Suppressor macrophage (primary cell): ENCODE data around the gene ITPR2.
A peak's percentile ranks its signal among the peaks of the same experiment; 100 is the strongest.
"Not testable (repeated sequence)": the region's sequence is repeated elsewhere in the genome, so short reads cannot be mapped to it uniquely, and the experiment has no call there.

Experiments
- DNase-seq, 4 experiments: peaks; one replicate each; pipeline ENCODE4 v3.0.0-alpha.2; 2020 to 2022

Gene ITPR2

DNA sequence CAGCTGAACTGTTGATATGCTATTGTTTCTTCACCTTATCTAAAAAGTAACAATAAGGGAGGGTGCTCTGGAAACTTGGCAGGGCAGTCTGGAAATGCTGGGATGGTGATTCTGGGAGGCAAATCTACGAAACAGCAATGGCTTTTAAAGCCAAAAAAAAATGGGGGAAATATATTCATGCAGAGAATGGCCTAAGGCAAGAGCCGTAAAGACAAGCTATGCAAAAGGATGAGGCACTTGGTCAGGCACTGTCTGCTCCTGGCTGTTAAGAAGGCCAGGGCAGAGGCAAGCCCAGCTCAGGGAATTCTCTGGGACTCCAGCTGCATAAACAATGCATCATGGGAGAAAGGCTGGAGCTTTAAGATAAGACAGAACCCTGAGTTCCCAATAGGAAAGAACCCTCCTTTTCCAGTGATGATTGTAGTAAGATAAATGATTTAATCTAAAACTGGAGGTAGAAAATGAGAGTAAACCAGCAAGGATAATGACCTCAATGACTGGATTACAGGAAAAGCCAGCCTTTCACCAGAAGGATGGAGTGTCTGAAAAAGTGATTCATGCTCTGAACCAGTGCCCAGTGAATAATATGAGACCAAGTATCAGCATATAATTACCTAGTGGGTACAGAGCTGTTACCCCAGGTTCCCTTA lies 46.0 kb downstream of the ITPR2 start:
- no peak for DNase-seq

- no peak for DNase-seq
Observed at GRCh38 chr12:26786491-26786864, 46.5 kb downstream of the ITPR2 start.

DNA sequence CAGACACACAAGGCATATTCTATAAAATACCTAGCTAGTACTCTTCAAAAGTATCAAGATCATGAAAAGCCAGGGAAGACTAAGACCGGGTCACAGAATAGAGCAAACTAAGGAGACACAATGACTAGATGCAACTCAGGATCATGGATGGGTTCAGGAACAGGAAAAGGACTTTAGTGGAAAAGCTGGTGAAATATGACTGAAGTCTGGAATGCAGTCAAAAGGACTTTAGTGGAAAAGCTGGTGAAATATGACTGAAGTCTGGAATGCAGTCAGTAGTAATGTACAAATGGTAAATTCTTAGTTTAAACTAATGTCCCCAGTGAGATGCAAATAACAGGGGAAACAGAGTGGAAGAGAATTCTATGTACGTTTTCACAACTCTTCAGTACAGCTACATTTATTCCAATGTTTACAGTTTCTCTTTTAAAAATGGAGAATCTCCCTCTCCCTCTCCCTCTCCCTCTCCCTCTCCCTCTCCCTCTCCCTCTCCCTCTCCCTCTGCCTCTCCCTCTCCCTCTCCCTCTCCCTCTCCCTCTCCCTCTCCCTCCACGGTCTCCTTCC lies 49.1 kb downstream of the ITPR2 start:
- not testable (repeated sequence) for DNase-seq

- DNase-seq, result peak in 3 of 4 experiments; percentile 13 to 37 (median 32)
Observed at GRCh38 chr12:26783131-26783526, 49.9 kb downstream of the ITPR2 start.

DNA sequence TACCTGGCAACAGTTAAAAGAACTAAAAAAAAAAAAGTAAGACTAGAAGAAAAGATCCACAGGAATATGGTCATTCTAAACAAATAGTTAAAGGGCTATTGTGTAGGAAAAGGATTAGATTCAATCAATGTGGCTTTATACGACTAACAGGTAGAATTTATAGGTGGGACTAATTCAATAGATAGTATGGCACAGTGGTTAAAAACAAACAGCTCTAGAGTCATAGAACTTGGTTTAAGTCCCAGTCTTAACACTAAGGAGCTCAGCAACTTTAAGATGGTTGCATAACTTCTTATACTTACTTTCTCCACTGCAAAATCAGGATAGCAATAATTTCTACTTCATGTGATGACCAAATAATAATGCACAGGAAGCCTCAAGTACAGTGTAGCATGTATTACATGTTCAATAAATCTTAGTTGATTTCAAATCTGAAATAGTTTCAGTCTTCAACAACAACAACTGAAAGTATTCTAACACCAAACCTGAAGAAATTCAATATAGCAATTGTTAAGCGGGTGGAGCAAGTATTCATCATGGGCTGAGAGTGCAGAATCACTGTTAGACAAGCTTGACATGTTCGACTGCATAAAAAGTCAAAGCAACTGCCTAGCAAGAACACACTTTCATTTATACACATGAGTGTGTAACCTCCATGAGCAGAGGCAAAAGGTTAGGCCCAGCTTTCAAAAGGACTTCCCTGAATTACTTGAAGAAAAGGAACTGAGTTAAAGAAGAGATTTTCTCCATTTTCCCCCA lies 50.4 kb downstream of the ITPR2 start:
- DNase-seq, result peak in 1 of 4 experiments; percentile 20

GRCh38 chr12:26780656-26781055 lies 52.3 kb downstream of the ITPR2 start:
- DNase-seq, result not testable (repeated sequence)

GRCh38 chr12:26778173-26778775 lies 54.7 kb downstream of the ITPR2 start:
- DNase-seq, result not testable (repeated sequence)

DNA sequence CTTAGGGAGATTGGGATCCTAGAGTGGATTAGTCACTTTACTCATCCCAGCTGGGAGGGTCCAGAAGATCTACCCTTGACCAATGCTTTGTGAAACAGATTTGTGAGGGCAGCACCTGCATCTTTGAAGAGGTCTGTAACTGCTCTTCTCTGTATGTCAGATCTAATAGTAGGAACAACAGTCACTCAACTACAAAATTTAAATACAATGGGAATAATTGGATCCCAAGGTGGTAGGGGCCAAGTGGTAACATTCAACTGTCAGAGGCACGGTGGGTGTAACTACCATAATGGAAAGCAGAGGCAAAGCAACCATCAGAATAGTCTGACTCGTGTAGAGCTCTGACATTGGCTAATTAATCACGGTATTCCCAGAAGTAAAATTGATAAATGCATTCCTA lies 55.8 kb downstream of the ITPR2 start:
- no peak for DNase-seq

GRCh38 chr12:26775991-26776390 lies 57.0 kb downstream of the ITPR2 start:
- DNase-seq, result not testable (repeated sequence)

DNA sequence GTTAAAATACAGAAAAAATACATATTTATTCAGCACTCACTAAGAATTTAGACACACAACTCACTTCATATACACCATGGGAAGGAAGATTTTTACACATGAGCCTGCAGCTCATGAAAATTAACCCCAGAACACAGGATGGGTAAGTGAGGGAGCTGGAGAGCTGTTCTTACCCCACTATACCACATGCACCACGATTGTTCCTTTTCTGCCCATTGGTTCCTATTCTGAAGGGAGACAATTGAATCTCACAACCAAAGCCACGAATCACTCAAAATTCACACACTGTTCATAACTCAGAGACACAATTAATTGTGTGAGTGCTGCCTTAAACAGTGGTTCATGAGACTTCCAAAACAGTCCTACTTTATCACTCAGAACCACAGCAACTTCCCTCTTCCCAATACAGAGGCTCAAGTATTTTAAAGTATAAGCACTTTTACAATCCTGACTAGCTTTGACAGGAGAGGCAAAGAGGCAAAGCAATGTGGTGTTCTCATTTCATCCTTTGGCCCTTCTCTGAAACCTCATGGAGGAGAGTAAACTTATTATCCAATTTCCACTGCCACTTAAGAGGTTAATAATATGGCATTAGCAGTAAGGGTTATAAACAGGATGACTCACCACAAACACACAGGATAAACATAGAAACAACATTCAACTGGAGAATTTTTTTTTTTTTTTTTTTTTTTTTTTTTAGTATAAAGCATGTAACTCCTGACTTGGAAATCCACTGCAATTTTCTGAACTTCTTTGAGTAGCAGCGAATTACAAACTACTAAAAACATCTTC lies 59.5 kb downstream of the ITPR2 start:
- DNase-seq, result peak in 2 of 4 experiments; percentile 25 to 40

DNA sequence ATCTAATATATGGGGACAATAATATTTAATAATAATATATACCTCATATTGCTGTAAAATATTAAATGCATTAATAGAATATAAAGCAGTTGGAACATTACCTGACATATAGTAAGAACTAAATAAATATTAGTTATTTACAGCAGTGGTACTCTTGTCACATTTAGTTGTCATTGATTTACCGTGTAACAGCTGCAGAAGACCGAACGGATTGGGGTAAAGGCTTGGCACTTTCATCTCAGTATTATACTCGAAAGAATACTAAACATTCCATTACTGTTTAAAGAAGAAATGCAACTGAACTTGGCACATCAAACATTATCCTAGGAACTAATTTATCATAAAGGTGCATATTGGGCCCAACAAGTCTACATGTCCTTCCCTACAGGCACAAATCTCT lies 61.1 kb downstream of the ITPR2 start:
- DNase-seq, result no peak

DNA sequence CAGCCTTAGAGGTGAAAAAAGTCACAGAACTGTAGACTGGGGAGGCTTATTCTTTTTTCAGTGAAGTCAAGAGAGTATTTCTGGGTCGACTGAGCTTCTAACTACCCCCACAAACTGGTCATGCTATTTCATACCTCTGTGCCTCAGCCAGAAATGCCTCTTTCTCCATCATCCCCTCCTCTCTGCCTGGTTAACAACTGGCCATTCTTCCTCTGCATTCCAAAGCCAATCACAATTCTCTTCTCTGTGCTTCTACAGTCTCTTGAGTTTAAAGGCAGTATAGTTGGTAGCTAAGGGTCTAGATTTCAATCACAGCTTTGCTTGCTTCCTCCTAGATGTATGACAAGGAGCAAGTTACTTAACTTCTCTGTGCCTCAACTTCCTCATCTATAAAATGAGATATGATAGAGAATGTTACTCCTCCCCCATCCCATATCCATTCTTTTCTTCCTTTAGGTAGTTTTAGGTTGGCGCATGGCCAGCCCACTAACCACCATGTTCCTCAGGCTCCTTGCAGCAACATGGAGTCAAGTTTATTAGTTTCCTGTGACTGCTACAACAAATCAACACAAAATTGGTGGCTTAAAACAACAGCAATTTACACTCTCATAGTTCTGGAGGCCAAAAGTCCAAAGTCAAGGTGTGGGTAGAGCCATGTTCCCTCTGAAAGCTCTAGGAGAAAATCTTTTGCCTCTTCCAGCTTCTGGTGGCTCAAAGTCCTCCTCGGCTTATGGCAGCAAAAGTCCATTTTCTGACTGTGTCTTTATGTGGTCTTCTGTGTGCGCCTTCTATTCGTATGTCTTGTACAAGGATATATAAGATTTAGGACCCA lies 62.5 kb downstream of the ITPR2 start:
- peak in 3 of 4 experiments; percentile 10 to 57 (median 53) for DNase-seq

DNA sequence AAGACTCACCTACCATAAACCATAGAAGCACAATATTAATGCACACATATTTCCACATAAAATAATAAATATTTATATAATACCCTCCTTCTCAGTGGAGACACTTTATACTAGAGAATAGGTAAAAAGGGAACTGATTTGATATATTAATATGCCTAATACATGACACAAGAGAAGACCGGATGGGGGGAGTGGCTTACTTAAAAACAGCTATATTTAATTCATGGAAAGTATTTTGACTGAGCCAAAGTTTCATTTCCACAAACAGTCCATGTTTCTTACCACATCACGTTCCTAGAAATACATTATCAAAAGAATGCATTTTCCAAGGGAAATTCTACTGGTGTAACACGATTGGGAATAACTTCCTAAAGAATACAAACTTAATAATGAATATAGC lies 63.4 kb downstream of the ITPR2 start:
- peak in 2 of 4 experiments; percentile 47 to 52 for DNase-seq

DNA sequence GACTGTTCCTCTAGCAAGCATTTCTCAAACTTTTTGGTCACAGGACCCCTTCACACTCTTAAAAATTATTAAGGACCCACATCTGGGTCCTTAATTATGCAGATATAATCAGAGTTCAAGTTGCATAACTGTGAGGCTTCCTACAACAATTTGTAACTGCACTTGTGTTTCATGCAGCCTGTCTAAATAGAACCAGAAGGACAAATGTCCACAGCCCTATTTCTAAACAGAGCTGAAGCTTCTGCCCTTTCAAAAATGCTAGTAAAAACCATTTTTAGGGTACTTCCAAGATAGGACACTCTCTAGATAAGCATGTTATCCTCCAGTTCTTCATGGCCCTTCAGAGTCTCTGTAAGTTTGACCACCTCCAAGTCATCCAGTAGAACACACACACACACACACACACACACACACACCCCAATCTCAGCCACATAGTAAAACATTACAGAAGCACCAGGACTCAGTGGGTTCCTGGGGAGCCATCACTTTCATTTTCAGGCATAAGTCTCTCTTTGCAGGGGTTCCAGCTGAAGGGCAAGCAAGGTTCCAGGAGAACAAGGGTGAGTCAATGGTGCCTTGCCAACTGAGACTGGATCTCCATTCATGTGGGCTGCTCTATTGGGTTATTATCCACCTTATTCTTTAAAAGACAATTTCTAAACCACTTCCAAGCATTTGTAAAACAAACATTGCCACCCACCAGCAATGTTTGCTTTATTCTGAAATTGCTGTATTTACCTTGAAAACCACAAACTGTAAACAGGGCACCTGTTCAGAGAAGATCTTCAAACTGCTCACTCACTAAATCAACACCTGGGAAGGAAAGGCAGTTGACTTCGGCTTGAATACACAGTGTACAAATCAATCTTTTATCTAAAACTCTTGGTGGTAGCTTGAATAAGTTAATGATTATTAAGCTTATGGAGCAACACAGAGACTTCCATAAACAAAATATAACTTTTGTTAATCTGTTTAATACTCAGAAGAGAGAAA lies 64.1 kb downstream of the ITPR2 start:
- DNase-seq, result no peak

GRCh38 chr12:26767865-26768264 lies 65.1 kb downstream of the ITPR2 start:
- peak in 3 of 4 experiments; percentile 24 to 49 (median 37) for DNase-seq

DNA sequence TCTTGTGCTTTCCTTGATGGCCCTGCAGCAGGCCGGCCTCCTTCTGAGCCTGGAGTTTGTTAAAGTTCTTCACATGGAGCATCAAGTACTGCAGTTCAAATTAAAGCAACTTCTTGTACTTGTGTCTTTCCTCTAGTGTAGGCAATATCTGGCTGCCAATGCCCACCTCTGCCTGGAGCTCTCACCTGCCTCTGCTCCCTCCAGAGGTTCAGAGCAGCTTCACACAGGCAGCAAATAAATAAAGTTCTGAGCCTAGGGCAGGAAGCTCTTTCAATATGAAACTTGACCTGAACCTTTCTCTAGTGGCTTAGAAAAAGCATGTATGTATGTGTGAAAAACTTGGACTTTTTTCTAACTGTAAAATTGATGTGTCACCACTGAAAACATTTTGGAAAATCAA lies 65.9 kb downstream of the ITPR2 start:
- no peak for DNase-seq

GRCh38 chr12:26762186-26762585 lies 70.8 kb downstream of the ITPR2 start:
- no peak for DNase-seq

DNA sequence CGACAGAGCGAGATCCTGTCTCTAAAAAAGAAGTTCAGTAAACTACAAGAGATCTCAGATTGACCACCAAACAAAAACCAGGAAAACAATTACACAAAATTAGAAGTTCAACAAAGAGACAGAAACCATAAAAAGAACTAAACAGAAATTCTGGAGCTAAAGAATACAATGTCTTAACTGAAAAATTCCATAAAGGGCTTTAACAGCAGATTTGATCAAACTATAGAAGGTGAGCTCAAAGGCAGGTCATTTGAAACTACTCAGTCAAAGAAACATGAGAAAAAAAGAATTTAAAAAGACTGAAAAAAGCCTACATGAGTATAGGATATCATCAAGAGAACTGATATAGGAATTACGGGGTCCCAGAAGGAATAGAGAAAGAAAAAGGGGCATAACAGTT lies 71.2 kb downstream of the ITPR2 start:
- DNase-seq, result no peak

GRCh38 chr12:26760657-26761293 lies 72.2 kb downstream of the ITPR2 start:
- DNase-seq, result no peak

- not testable (repeated sequence) for DNase-seq
Observed at GRCh38 chr12:26755362-26755761, 77.6 kb downstream of the ITPR2 start.
